ENCODE data around the gene FEN1. TPM values are rescaled to one million over a fixed set of nuclear protein-coding genes. Genes with fewer than 3 reads are reported as not detected.

Gene FEN1
- total and polyA plus RNA-seq, 2 of the 13 experiments (the other 11 are each of a cell fraction or from before 2014, with no cell fraction given) = 12.4 to 102 TPM

DNA sequence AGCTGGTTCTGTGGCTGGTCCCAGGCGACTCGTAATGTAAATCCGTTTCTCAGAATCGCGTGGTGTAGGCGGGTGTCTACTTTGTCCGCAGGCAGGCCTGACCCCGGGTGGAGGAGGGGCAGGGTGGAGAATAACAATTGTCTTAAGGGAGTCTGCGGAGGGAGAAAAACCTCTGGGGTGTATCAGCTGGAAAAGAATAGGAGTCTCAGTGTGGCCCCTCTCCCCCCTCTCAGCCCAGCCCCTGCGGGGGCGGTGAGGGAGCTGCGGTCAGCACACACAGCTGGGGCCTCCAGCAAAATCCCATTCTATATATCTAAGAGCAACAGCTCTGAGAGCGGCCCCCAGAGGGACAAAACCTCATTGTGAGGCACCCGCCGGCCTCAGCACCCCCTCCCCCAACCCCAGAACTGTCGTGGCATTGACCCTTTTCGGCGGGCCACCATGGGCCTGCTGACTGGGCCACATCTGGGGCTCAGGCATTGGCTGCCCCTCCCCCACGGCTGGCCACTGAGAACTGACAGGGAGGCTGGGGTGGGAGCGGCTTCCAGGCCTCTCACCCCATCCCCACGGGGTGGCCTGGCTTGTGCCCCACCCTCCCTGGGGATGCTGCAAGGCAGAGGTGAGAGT is 43.0 kb upstream of the FEN1 start (continued):
- TF ChIP-seq, protein P1, sequence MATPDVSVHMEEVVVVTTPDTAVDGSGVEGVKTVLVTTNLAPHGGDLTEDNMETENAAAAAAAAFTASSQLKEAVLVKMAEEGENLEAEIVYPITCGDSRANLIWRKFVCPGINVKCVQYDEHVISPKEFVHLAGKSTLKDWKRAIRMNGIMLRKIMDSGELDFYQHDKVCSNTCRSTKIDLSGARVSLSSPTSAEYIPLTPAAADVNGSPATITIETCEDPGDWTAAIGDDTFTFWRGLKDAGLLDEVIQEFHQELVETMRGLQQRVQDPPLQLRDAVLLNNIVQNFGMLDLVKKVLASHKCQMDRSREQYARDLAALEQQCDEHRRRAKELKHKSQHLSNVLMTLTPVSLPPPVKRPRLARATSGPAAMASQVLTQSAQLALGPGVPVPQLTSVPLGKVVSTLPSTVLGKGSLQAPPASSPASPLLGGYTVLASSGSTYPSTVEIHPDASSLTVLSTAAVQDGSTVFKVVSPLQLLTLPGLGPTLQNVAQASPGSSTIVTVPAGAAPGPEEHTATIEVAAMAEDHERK (CRISPR knock-in tag; IDR thresholded peaks at IDR 0.05; ENCODE audit: low read depth) = no peak
- TF ChIP-seq ZNF674 (CRISPR knock-in tag; IDR thresholded peaks at IDR 0.05; ENCODE audit: low read depth) (no peak), ESRRA (CRISPR knock-in tag; IDR thresholded peaks at IDR 0.05; ENCODE audit: low read depth) (no peak), ZKSCAN1 (IDR thresholded peaks at IDR 0.05; ENCODE audit: low read length) (no peak), ZFAT (CRISPR knock-in tag; conservative IDR thresholded peaks at IDR 0.05) (no peak), PRDM10 (CRISPR knock-in tag; IDR thresholded peaks at IDR 0.05; ENCODE audit: low read depth) (no peak), ZNF224 (CRISPR knock-in tag; IDR thresholded peaks at IDR 0.05) (no peak), ZNF564 (CRISPR knock-in tag; IDR thresholded peaks at IDR 0.05) (no peak), MTA3 (CRISPR knock-in tag; IDR thresholded peaks at IDR 0.05) (no peak), WIZ (CRISPR knock-in tag; IDR thresholded peaks at IDR 0.05) (no peak), RAD21 (CRISPR knock-in tag; IDR thresholded peaks at IDR 0.05) (no peak), ZNF580 (CRISPR knock-in tag; IDR thresholded peaks at IDR 0.05; ENCODE audit: borderline replicate concordance, low read depth) (no peak), SRSF4 (IDR thresholded peaks at IDR 0.05; ENCODE audit: low read depth, low read length, poor library complexity, severe bottlenecking) (no peak), ZBTB8A (CRISPR knock-in tag; IDR thresholded peaks at IDR 0.05; ENCODE audit: borderline replicate concordance, low read depth) (no peak), NR2F6 (IDR thresholded peaks at IDR 0.05) (peak; percentile 25; the same call in 1 of the 2 replicates), NR2F6 (CRISPR knock-in tag; IDR thresholded peaks at IDR 0.05) (0 out of 2 replicates have a peak, but pooled peaks have one; percentile 34), NR2F2 (IDR thresholded peaks at IDR 0.05; ENCODE audit: borderline replicate concordance, low read depth) (no peak), ZNF296 (CRISPR knock-in tag; conservative IDR thresholded peaks at IDR 0.05) (no peak), THAP11 (CRISPR knock-in tag; IDR thresholded peaks at IDR 0.05) (no peak), ZNF776 (CRISPR knock-in tag; IDR thresholded peaks at IDR 0.05) (no peak), XBP1 (CRISPR knock-in tag; IDR thresholded peaks at IDR 0.05) (no peak), ARNT (IDR thresholded peaks at IDR 0.05) (no peak), ZNF556 (CRISPR knock-in tag; IDR thresholded peaks at IDR 0.05; ENCODE audit: borderline replicate concordance) (no peak), ZNF225 (CRISPR knock-in tag; IDR thresholded peaks at IDR 0.05) (no peak), MBNL3 (CRISPR knock-in tag; conservative IDR thresholded peaks at IDR 0.05) (no peak)
- TF ChIP-seq, protein P2, sequence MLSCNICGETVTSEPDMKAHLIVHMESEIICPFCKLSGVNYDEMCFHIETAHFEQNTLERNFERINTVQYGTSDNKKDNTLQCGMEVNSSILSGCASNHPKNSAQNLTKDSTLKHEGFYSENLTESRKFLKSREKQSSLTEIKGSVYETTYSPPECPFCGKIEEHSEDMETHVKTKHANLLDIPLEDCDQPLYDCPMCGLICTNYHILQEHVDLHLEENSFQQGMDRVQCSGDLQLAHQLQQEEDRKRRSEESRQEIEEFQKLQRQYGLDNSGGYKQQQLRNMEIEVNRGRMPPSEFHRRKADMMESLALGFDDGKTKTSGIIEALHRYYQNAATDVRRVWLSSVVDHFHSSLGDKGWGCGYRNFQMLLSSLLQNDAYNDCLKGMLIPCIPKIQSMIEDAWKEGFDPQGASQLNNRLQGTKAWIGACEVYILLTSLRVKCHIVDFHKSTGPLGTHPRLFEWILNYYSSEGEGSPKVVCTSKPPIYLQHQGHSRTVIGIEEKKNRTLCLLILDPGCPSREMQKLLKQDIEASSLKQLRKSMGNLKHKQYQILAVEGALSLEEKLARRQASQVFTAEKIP (CRISPR knock-in tag; IDR thresholded peaks at IDR 0.05; ENCODE audit: borderline replicate concordance) = no peak
